Measurements from ENCODE around the gene NAP1L4. TPM values are rescaled to one million over a fixed set of nuclear protein-coding genes. Genes with fewer than 3 reads are reported as not detected.

Gene NAP1L4
- total RNA-seq, 1 donor from 2014 or later: 103 TPM

DNA sequence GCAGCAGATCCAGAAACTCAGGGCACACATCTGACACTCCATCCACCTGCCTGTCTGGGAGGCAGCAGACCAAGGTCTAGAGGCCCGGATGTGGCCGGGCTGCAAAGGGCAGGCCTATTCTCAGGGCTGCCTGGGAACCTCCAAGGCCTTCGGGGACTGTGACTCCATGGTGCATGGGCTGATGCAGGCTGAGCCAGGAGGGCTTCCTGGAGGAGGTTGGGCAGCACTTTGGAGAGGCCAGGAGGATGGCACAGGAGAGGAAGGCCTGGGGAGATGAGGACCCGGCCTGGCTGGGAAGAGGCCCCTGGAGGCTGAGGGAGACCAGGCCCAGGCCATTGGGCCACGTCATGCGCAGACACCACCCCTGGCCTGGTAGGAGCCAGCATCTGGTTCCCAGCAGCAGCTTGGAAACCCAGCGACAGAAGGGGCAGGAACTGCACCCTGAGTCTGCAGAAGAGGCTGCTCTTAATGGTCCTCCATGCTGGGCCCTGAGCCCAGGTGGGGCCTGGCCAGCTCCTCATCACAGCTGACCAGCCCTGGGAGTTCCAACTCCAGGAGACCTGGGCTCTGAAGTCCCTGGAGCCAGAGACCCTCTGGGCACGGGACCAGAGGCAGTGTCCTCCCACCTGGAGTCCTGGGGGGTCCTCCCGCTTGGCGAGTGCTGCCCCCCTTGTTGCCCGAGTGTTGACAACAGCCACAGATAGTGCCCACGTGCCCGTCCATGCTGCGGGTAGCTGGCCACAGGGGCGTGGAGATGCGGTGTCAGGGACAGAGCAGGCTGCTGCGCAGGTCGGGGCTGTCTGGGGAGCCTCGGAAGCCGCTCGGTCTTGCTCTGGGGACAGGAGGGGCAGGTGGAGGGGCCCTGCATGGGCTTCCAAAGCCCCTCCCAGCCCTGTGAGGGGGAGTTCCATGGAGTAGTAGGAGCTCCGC lies 68.4 kb downstream of the NAP1L4 start:
- no peak for DNase-seq (ENCODE audit: low read depth in 2 of 2)

DNA sequence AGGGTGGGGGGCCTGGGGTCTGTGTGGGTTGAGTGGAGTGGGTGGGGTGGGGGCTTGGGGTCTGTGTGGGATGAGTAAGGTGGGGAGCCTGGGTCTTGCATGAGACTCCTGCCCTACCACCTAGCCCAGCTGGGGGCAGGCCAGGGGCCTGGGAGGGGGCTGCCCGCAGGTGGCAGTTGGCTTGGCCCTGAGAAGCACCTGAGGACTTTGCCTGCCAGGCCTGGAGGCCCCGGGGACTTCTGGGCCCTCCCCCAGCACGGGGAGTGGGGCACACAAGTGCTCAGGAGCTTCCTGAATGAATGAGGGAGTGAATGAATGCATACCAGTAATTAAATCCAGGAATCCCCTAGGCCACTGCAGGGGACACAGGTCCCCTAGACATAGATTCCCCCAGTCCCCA lies 69.5 kb downstream of the NAP1L4 start:
- DNase-seq (ENCODE audit: low read depth in 2 of 2): no peak

DNA sequence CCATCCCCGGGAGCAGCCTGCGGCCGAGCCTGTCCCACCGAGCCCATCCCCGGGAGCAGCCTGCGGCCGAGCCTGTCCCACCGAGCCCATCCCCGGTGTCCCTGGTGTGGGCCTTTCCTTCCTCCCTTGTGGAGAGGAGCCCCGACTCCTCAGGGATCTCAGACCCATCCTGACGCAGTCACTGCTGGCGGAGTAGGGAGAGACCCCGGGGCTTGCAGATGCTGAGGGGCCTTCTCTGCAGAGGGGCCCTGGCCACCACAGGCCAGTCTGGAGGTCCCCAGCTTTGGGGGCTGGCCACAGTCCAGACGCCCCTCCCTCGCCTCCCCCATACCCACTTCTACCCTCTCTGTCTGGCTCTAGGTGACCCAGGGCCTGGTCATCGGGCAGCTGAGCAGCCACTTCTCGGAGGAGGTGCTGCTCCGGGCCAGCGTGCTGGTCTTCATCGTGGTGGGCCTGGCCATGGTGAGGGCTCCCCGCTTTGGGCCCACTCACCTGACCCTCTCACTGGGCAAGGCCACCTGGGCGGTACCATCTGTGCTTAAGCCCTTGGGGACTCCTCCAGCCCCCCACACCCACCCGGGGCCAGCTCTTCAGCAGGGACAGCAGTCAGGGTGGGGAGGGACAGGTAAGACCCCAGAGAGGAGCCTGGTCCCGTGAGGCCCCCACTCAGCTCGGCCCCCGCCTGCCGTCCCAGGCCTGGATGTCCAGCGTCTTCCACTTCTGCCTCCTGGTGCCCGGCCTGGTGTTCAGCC lies 70.2 kb downstream of the NAP1L4 start:
- DNase-seq (ENCODE audit: low read depth in 2 of 2): no peak

DNA sequence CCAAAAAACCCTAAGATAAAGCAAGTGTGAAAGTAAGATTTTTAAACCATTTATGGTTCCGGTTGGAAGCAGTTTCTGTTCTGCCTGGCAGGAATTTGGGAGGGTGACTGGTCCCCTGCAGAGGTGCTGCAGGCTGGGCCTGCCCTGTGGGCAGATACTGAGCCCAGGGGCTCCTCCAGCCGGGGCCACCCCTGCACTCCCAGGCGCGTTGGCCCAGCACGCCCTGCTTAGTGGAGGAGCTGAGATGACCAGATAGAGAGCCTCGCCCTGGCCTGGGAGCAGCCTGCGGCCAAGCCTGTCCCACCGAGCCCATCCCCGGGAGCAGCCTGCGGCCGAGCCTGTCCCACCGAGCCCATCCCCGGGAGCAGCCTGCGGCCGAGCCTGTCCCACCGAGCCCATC lies 70.9 kb downstream of the NAP1L4 start:
- no peak for DNase-seq (ENCODE audit: low read depth in 2 of 2)

DNA sequence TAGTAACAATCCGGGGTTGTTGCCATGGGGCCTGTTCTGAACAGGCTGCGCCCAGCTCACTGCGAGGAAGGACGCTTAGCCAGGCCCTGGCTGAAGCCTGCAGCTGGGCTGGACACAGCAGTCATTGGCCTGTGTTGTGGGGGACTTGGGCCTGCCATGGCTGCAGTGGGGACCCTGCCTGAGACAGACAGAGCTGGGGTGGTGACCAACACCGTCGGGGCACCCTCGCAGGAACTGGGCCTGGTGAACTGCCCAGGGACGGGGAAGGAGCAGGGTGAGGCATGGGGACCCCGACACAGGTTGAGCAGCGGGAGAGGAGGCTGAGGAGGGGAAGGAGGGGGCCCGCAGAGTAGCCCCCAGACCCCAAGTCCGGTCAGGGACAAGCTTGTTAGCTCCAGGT lies 71.8 kb downstream of the NAP1L4 start:
- no peak for DNase-seq (ENCODE audit: low read depth in 2 of 2)

DNA sequence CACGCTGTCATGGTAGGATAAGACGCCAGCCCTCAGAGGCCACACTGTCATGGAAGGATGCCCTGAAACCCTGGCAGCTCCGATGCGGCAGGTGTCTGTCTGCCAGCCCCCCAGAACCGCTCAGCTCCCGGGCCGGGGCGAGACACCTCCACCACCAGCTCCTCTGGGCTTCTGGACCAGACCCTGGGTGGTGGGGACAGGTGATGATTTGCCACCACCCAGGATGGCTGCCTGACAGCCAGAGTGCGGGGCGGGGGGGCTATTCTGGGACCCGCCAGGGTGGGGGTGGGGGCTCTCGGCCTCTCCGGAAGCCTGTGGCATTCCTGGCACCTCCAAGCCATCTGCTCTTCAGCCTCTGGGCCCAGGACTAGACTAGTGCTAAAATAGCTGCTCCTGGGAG lies 72.3 kb downstream of the NAP1L4 start:
- no peak for DNase-seq (ENCODE audit: low read depth in 2 of 2)

DNA sequence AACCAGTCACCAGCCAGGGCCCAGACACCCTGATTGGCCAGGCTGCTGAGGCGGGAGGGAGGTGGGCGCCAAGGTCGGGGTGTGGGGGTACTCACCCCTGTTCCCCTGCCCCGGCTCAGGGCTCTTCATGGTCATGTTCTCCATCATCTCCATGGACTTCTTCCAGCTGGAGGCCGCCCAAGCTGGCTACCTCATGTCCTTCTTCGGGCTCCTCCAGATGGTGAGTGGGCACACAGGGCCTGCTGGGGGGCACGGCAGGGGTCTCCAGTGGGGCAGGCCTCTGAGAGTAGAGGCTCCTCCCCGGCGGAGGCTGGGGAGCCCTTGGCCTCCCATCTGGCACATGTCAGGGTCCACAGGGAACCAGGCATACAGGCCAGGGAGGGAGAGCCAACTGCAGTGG lies 72.9 kb downstream of the NAP1L4 start:
- no peak for DNase-seq (ENCODE audit: low read depth in 2 of 2)

DNA sequence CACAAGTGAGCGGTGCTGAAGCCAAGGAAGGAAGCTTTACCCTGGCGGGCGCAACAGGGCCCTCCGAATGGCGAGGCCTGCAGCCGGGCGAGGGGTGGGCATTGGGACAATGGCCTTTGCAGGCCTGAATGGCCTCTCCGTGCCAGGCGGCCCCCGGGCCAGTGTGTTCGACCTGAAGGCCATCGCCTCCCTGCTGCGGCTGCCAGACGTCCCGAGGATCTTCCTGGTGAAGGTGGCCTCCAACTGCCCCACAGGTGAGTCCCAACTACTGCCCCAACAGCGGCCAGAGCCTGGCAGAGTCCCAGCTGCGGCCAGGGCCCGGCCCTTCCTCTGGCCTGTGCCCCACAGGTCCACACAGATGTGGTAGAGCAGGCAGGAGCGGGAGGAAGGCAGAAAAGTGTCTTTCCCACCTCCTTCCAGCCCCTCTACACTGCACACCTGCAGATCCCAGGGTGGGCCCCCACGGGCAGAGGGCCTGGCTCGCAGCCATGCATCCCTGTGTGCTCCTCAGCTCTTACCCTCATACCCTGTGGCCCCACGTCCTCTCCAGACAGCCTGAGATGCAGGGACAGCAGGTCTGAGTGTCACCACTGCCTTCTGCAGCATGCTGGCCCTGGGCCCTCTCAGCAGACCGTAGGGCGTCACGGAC lies 74.2 kb downstream of the NAP1L4 start:
- no peak for DNase-seq (ENCODE audit: low read depth in 2 of 2)

DNA sequence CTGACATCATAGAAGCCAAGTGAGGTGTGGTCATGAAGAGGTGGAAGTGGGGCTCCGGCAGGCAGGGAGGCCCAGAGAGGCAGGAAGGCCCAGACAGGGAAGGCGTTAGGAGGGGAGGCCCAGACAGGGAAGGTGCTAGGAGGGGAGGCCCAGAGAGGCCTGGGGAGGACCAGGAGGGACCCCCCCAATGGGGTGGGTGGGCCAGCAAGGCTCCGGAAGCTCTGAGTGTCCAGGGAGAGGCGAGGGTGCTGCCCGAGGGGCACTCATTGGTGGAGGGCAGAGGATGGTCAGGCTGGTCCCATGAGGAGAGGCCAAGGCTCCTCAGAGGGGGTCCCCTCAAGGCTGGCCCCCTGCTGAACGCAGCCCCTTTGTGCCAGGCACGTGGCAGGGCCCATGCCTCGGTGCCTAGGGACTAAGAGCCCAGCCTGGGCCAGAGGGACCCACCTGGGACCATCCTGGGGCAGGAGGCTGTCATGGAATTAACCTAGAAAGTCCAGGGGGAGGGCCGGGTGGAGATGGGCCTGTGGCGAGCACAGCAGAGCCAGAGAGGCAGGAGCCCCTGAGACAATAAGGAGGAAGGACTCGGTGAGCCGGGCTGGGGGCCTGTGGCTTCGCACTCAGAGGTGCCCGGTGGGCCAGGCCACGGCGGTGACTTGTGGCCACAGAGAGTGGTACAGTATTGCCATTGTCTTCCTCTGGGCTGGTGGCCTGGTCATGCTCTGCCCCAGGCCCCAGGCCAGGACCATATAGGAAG lies 75.1 kb downstream of the NAP1L4 start:
- DNase-seq (ENCODE audit: low read depth in 2 of 2): no peak

DNA sequence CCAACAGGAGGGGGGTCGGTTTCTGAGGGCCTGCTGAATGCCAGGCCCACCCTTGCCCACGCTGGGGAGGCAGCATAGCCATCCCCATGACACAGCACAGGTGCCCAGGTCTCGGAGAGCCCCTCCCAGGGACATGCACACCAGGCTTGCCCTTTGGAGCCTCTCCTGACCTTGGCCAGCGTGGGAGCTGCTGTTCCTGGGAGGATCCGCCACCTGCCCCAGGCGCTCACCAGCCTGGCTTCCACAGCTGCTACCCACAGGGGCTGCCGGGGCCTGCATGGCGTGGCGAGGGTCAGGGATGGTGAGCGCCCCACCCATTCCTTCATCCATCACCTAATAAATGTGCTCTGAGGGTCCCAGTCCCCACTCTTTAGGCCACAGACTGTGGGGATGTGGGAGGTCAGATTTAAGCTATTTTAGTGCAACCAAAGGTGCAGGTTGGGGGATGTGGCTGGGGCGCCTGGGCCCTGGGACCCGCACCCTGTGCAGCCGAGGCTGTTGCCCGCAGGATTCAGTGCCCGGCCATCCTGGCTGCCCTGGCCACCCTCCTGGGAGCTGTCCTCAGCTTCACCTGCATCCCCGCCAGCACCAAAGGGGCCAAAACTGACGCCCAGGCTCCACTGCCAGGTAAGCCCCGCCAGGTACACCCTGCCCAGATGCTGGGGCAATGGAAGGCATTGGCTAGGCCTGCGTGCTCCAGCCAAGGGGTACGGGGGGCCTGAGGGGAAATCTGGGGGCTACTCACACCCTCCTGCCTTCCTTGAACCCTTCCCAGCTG lies 75.8 kb downstream of the NAP1L4 start:
- DNase-seq (ENCODE audit: low read depth in 2 of 2): no peak

DNA sequence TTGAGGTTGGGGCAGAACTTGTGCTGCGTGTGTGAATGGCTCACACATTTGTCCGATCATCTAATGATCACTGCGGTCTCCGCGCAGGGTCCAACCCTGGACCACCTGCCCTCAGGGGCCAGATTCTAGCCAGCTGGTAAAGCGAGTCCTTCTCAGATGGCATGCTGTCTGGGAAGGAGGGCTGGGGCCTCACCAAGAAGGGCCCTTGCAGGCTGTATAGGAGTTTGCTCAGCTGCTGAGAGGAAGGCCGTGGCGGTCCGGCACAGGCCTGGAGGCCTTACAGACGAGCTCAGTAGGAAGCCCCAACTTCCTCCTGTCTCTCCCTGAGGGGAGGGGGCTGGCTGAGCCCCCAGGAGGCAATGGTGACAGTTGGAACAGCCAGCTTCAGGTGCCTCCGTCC lies 76.7 kb downstream of the NAP1L4 start:
- no peak for DNase-seq (ENCODE audit: low read depth in 2 of 2)

DNA sequence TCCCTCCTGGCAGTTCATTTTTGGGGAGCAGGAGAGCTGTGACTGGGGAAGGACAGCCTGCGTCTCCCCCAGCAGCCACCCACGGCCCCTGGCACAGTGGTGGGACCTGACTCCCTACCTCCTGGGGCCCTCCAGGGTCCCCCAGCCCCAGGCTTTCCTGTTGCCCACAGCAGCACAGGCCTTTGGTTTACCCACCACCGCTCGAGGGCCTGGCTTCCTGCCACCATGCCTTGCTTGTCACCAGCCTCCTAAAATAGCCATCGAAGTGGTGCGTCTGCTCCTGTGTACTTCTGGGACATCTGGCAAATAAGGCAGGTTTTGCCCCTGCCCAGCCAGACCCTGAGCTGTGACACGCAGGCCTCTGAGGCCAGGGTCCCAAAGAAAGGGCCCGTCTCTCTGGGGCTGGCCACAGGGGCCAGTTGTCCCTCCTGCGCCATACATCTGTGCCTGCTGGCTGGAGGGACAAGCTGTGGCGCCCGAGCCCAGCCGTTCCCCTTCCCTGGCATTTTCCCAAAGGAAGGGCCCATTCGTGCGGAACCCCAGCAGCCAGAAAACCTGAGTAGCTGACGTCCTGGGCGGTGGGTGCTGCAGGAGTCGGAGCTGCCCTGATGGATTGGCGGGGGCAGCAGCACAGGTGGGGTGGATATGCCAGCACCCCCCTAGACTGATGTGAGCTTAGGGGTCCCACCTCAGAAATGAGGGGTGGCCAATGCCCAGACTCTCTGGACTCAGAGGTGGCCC lies 77.5 kb downstream of the NAP1L4 start:
- DNase-seq (ENCODE audit: low read depth in 2 of 2): no peak

DNA sequence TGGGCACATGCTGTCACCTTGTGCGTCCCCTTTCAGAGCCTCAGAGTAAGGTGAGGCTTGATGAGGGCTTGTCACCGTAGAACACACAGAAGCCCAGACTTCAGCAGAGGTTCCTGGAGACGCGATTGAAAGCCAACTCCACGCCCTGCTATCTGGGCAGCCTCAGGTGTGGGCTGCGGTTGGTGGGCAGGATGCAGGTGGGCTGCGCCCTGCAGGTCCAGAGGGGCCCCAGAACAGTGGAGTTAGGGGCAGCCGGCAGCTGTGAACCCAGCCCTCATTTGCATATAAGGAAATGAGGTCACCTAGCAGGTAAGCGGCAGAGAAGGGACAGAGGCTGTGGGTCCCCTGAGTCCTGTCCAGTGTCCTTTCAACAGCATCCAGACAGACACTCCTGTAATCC lies 78.4 kb downstream of the NAP1L4 start:
- no peak for DNase-seq (ENCODE audit: low read depth in 2 of 2)

DNA sequence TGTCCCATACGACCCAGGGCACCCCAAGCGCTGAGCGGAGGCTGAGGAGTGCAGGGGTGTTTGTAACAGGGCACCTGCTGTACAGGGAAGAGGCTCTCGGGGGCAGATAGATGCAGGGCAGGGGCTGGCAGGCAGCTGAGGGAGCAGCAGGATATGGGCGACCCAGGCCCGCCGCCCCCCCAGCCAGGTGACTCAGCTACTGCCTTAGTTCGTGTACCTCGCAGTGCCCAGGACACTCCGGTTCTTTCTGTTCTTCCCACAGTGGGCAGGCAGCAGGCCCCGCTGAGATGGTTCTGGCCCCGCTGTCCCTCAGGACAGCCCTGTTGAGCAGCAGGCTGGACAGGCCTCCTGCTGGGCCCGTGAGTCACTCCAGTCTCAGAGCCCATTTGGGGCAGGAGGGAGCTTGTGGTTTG lies 79.1 kb downstream of the NAP1L4 start:
- no peak for DNase-seq (ENCODE audit: low read depth in 2 of 2)

DNA sequence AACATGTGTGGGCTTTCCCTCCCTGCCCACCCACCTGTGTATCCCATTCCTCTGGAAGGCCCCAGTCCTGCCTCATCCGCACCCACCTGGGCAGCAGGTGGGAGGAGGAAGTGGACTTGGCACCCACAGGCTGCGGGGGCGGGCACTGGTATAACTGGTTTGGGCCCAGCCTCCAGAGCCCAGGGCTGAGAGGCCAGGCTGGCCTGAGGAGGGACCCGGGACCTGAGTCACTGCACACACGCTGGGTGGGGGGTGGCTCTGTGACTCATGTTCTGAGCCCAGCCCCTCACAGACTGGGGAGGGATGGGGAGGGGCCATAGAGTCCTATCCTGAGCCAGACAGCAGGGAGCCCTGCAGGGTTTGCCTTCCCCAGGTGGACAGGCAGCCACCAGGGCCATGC lies 79.6 kb downstream of the NAP1L4 start:
- DNase-seq (ENCODE audit: low read depth in 2 of 2): peak in 1 of 2 donors; percentile 22

DNA sequence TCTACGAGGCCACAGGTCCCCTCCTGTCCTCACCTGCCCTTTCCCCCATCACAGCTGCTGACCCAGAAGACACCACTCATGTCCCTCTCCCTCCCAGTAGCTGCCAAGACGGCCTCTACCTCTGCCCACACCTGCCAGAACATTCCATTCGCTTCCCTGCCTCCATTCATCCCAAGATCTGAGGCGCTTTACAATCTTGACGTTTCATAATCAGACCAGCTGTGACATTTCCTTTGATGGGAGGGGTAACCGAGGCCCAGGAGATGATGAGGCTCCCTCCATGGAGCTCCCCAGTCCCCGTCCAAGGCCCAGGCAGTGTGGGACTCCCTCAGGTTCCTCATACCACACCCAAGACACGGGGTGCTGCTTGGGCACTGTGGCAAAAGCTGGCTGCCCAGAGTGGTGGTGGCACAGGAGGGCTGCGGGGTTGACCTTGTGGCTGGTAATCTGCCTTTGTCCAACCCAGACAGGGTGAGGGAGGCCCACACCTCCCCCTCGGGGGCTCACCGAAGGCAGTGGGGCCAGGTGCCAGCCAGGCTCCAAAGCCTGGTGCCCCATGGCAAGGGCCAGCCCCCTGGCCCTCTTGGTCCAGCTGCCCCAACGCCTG lies 80.2 kb downstream of the NAP1L4 start:
- DNase-seq (ENCODE audit: low read depth in 2 of 2): no peak

DNA sequence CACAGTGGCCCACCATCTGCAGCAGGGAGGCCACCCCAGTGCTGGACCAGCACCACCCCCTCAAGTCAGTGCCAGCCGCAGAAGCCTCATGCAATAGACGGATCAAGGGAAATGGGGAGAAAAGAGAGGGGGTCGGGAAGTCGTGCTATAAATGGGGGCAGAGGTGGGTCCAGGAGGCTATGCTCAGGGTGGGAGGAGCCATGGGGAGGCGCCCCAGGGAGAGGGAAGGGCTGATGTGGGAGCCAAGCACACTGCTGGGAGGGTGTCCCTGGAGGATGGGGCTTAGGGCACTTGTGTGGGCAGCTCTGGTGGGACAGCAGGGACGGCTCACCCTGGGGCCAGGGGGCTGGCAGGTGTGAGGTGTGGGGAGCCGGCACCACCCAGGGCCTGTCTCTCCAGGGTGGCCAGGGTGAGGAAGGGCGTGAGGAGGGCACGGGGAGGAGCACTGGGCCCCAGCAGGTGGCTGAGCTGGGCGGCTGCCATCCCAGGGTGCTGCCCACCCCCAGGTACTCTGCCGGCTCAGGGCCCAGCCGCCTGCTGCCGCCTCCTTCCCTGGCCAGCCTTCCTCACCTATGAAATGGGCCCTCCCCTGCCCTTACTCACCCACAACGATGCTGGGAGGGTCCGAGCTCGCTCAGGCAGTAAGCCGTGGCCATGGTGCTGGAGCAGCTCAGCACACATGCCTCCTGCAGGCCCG lies 80.9 kb downstream of the NAP1L4 start:
- no peak for DNase-seq (ENCODE audit: low read depth in 2 of 2)

DNA sequence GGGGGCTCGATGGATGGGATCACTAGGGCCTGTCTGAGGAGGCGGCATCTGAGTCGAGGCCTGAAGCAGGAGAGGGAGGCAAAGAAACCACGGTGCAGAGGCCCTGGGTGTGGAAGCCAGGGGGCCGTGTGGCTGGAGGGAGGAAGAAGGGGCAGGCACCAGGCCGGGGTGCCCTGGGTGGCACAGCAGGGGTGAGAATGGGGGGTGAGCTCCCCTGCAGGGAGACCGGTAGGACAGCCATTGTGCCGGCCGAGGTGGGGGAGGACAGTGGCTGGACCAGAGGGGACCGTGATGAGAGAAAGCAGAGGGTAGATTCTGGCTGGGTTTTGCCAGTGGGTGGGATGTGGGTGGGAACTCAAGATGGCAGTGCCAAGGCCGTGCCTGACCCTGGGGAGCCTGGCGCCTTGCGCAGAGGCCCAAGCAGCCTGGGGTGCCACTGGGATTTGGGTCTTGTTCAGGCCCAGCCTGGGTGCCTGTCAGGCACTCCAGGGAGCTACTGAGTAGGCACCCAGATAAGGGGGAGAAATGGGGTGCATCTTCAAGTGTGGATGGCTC lies 81.7 kb downstream of the NAP1L4 start:
- no peak for DNase-seq (ENCODE audit: low read depth in 2 of 2)

Data from lung microvascular endothelial cell (primary cell).